HG02623 (cell line): ENCODE measurements around the gene ITGBL1.

ENCODE experiments used
- ATAC-seq: cut with Tn5 transposase; IDR thresholded peaks from one replicate; pipeline ENCODE4 v1.9.1; 2021; ENCODE audit warnings: moderate library complexity; ENCODE audit not compliant: unreplicated experiment

ITGBL1 gene

DNA sequence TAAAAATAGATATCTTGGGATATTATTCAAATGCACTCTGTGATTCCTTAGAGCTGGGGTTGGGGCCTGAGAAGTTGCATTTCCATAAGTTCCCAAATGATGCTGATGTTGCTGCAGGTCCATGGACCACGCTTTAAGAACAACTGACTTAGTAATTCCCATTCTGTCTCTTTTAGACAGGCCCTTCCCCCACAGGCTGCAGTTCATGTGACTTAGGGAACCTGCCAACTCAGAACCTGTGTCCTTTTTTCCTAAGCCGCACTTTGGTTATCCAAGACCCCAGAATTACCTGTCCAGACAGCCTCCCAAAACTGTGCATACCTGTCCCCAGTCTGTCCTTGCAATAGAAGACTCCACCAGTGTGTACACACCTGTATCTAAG, 1.7 kb upstream of the ITGBL1 start:
- ATAC-seq: no peak

DNA sequence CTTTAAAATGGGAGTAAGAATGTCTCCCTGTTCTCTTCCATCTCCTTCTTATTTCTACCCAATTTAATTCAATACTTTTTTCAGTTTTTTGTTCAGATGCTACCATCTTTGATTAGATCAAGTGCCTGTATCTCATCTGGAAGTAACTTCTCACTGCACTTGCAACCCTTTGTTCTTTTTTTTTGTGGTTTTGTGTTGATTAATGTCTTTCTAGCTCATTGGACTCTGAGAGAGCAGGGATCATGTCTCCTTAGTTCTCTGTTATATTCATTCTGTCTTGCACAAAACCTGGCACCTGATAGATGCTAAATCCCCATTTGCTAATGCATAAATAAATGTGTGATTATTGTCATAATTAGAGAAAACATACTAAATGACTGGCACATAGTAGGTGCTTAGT, 834 bp upstream of the ITGBL1 start:
- ATAC-seq: no peak

DNA sequence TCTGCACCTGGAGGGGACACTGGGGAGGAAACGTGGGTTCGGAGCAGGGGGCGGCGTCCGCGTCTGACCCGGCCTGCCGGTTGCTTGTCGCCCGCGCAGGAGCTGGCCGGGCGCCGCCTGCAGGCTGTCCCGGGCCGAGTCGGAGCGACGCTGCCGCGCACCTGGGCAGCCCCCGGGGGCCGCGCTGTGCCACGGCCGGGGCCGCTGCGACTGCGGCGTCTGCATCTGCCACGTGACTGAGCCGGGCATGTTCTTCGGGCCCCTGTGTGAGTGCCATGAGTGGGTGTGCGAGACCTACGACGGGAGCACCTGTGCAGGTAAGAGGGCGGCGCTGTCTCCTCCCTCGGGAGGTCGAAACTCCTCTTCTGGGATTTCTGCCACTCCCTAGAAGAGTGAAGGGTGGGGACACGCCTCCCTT, 1.3 kb downstream of the ITGBL1 start:
- peak; percentile 16 for ATAC-seq

DNA sequence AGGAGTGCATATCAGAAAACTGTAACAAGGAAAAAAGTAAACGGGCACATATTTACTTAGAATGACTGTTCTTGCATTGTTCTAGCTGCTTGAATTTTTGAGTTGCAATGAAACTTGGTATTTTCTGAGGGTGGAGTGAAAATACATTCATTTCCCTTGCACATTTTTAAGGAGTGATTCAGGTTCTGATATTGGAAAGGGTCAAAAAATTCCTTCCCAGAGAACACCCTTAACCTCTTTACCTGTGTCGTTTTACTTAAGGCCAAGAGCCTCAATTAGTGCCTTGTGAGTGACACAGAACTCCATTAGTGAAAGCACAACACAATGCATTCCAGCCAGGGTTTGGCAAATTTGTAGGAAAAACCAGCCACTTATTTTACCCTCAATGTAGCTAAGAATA, 2.3 kb downstream of the ITGBL1 start:
- ATAC-seq: no peak

DNA sequence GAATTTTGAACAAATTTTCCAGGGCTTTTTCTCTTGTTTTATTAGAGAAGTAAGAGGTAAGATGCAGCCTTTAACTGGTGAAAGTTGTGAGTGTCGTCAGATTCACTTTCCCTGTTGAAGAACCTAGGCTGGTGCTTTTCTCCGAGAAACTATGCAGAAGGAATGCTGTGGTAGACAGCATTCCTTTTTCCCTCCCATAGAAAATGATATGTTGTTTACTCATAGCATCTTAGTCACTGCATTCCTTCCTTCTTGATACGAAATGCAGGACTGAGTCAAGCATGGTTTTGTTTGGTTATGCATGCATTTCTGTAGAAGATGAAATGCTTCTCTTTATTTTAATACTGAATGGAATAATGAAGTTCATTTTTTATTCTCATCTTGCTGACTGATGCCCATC, 3.4 kb downstream of the ITGBL1 start:
- ATAC-seq: no peak

DNA sequence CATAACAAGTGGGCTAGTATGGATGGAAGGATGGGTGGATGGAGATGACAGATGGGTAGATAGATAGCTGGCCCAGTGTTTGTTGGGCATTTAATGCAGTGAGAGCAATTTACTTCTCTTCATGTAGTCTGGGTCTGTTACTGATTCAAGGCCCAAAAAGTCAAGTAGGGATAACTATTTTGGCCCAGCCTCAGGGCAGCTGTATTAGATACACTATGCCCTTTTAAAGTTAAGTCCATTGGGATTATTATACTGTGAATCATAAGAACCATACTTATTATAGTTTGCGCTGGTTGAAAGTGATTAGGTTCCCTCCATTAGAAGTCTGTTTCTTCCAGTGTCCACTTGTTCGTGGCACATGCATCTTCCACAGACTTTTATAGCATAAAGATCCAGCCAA, 4.7 kb downstream of the ITGBL1 start:
- ATAC-seq: no peak

DNA sequence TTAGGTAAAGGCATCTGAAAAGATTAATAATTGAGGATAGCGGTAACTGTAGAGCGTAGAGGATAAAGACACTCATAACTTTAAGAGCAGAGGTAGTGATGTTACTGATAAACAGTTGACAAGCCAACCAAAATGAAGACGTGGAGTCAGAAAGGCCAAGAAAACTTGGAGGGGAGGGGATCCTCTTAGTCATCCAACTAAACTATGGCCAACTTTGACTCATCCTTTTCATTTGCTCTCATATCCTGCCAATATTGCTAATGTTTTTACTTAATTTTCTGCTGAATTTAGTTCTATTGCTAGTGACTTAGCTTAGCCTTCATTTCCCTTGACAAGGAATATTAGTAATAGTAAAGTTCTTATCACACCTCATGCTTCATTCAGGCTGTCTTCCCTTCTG, 13.4 kb downstream of the ITGBL1 start:
- ATAC-seq: no peak

DNA sequence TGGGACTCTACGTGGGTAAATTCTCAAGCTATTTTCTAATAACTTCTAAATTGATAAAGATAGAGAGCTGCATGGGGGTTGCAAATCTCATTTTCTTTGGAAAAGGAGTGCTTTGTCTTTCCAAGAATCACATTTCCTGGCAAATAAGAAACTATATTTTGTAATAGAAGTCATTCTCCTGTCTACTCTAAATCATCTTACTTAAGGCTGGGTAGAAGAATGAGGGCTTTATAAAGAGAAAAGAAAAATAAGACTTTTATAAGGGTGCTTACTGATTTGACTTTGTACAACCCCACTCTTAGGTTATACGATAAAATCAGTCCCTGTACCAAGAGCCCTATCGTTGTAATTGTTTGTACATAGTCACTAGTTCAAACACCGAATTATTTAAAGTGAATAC, 14.9 kb downstream of the ITGBL1 start:
- ATAC-seq: no peak

DNA sequence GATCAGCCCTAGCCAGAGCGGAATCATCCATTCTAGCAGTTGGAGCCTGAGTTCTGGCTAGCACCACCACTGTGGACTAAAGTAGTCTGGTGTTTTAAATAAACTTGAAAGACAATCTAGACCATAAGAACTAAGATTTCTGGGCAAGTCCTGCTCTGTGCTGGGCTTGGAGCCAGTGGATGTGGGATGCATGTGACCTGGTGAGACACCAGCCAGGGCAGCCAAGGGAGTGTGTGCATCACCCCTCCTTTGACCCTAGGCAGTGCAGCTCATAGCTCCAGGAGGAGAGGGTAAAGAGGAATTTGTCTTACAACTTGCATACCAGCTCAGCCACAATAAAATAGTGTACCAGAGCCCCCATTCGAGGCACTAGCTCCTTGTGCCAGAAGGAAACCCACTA, 21.0 kb downstream of the ITGBL1 start:
- ATAC-seq: no peak

DNA sequence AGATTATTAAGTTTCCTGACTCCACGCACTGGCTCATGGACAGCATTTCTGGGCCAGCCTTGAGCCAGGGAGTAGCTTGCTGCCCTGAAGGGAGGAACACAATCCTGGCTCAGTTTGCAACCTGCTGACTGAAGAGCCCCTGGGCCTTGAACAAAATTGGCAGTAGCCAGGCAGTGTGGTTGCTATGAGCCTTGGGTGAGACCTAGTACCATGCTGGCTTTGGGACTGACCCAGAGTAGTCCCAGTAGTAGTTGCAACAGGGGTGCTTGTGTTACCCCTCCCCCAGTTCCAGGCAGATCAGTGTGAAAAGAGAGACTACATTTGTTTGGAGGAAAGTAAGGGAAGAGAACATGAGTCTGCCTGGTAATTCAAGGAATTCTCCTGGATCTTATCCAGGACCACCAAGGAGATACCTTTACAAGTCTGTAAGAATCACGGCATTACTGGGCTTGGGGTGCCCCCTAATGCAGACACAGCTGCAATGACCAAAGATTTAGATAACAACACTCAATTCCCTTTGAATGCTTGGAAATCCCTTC, 22.0 kb downstream of the ITGBL1 start:
- no peak for ATAC-seq

DNA sequence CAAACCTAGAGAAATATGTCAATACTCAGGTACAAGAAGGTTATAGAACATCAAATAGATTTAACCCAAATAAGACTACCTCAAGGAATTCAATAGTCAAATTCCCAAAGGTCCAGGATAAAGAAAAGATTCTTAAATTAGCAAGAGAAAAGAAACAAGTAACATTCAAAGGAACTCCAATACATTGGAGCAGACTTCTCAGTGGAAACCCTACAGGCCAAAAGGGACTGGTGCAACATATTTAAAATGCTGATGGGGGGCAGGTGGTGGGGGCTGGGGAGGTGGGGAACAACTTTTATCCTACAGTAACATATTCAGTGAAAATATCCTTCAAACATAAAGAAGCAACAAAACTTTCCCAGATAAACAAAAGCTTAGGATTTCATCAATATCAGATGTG, 23.1 kb downstream of the ITGBL1 start:
- ATAC-seq: no peak

DNA sequence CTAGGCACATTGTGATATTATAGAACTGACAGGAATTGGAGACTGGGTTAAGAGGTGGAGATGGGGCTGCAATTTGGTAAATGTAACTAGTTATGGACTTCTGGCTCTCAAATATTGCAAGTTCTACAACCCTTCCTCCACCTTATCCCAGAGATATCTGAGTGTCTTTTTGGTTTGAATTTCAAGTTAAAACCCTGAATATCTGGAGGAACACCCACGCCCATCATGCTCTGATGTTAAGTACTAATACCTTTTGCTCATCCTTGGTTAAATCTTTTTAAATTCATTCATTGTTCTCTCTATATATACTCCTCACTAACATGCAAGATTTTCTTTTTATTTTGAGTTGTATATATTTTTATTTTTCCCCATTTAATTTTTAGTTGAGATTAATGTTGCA, 28.9 kb downstream of the ITGBL1 start:
- no peak for ATAC-seq

DNA sequence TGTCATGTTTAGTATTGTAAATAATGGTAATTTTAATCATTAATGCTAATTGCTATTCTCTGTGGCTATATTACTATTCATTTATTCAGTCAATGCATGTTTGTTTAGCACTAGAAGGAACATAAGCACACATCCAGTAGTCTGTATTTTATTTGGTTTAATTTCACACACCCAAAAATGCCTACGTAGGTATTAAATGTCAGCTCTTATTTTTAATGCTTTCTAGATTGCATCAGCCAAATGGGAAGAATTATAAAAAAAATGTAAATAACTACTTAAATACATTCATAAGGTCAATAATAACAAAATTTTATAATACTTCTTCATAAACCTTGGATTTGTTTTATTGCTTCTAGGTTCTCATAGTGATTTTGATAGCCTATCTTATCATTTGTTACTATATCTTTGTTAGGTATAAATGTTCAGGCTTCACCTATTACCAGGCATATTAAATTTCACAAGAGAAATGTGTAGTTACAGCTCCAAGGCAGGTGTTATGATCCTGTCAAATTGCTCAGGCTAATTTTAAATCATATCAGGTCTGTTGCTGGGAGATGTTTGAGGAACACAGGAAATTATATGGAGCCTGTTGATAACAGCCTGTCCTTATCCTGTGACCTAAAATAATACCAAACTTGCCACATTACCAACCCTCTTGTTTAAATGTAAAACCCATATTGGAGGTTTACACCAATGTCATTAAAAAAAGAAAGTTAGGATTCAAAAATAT, 34.4 kb downstream of the ITGBL1 start:
- no peak for ATAC-seq

DNA sequence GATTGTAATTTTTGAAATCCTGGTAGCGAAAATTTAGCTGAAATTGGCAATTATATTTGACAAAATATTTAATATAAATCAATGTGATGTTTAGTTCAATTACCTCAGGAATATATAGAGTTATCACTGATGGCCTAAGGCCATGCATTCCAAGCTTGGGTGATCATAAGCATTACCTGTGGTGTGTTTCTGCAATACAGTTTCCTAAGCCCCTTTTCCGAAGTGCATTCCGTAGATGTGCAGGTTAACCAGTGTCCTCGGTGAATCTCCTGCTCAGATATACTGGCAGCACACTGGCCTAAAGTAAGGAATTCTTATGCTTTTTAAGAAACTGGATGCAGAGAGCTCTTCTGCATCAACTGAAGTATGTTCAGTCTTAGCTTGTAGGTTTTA, 35.0 kb downstream of the ITGBL1 start:
- ATAC-seq: no peak

DNA sequence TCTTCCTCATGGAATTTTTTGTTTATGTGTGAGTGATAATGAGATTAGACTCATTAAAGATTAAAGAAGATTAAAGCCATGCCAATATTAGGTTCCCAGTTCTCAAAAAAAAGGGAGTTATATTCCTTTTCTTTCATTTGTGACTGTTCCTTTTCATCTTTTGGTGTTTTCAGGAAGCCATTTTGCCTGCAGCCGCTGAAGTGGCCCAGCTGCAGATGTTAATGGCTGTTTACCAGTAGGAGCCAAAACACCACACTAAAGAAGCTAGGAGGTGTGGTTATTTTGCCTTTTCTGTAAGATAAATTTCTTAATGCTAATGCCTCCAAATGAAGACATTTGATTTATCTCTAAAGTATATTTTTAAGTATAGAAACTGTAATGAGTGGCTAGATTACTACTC, 36.3 kb downstream of the ITGBL1 start:
- ATAC-seq: no peak

DNA sequence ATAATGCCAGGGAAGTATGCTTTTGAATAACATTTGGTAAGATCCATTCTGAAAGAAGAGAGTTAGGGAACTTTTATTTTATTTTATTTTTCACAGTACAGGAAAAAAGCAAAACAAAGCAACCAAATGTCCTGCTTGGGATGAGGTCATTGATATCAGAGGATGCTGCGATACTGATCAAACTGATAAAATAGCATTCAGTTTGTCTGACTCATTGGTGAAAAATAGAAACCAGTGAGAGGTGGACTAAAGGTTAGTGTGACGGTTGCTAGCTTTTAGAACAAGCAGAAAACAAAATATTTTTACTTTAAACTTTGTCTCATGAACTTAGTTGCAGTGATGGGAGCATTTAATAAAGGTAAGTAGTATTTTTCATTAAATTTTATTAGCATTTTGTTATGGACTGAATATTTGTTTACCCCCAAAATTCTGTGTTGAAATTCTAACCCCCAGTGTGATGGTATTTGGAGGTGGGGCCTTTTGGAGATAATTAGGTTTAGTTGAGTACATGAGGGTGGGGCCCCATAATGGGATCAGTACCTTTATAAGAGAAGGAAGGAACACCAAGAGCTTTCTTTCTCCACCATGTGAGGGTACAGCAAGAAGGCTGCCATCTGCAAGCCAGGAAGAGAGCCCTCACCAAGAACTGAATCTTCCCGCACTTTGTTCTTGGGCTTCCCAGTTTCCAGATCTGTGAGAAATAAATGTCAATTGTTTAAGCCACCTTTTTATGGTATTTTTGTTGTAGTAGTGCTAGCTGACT, 37.3 kb downstream of the ITGBL1 start:
- ATAC-seq: no peak

DNA sequence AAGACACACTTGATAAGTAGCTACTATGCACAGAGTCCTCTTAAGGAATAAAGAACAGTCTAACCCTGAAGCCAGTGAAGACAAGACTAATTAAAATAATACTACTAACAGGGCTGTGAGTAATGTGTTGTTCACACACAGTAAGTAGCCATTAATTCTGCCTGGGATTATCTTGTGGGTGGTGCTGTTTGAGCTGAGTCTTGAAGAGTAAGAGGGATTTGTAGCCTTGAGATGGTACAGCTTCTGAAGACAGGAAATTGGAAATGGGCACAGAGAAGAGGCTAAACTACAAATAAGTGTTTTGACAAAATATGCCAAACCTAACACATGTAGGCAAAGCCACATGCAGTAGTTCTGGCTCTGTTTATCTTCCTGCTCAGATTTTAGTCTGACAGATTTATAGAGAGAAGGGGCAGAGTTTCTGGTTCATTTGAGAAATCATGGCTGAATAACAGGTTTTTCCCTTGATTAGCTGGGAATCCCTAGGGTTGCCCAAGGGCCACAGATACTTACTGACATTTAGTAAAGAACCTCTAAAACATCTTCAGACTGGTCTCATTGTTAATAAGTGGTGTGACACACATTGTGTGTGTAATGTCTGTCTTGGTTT, 38.0 kb downstream of the ITGBL1 start:
- ATAC-seq: no peak

DNA sequence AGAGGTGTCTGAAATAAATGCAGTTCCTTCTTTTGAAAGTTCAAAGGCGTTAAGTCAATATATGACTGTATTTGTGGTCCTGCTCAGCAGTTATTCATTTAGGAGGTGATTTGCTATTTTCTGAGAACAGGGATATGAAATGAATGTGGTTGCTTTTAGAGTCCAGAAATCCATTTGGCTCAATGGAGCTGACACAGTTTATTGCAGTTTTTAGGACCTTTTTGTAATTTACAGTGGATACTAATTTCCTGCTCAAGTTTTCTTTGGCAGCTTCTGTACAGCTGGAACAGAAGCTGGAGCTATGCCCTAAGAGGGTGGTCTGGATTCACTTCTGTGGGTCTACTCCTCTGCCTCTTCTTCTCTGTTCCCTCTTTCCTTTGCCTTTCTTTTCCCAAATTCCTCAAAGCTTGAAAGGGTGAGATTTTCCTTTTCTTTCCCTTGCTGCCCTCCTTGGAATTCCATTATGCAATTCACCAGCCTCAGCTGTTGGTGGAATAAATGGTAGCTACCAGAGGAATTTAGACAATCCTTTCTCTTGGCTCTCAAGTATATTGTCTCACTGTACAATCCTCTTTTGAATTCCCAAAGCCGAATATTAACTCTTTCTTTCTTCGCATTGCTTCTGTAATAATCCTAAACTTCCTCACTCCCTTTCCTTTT, 39.9 kb downstream of the ITGBL1 start:
- no peak for ATAC-seq

DNA sequence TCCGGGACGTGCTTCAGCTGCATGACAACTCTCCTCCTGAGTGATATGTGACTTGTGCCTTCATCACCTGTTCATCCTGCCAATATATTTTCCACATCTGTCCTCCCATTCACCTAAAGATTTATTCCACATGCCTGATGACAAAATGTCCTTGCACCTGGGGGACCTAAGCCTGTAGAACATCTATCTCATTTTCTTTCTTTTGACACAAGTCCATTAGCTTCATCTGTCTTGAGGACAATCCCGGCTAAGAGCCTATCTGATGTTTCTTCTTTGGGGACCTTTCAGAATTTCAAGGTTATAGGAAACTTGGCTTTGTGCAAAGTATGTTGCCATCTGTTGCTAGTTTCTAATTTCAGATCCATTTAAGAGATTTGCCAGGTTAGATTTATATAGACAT, 41.1 kb downstream of the ITGBL1 start:
- ATAC-seq: no peak

DNA sequence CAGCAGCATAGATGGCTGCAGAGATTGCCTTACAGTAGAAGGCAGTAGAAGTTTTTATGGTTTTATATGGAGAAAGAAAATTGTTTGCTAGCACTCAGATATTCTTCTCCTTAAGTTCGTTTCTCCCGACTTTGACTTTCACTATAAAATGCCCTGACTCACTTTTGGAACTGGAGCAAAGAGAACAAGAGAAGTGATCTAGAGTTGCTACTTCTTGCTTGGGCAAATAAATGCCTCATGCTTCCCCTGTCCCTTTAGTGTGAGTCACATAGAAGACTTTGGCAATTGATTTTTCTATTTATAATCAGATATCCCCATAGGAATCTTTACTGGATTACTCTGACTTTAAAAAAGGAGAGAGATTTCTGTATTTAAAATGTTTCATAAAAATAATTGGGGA, 46.9 kb downstream of the ITGBL1 start:
- no peak for ATAC-seq

DNA sequence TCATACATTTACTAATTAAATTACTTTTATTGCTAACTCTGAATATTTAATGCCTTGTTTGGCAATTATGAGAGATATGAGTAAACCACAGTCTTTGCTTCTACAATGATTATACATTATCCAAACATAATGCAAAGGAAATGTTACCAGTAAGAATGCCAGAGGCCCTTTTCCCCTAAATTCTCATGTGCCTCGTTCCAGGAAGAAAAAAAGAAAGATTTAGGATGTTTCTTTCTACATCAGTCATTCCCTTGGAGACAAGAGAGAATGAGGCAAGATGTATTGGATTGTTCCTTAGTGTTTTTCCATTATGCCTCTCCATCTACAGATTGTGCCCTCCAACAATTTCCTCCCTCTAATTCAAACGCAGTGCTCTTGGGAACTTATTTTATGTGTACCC, 50.1 kb downstream of the ITGBL1 start:
- ATAC-seq: no peak

DNA sequence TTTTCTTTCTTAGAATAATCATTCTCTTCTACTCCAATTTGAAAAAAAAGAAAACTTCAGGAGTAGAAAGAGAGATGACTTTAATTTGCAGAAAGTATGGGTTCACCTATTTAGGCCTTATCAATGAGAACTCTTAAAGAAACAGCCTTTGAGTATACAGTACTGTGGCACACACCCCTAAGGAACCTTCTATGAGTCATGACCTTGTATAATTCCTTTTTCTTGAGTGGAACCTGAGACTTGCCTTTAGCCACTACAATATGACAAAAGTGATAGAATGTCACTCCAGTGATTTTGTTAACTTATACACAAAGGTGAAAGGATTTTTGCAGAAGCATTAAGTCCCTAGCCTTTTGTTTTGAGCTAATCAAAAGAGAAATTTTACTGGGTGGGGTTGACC, 58.7 kb downstream of the ITGBL1 start:
- ATAC-seq: no peak
